Skeletal muscle satellite cell (primary cell): Measurements from ENCODE around the gene ZIC2.

Source experiments
- H3K27me3 ChIP-seq: 2 replicates; pipeline ENCODE4 v1.7.0; 2013; ENCODE audit warnings: low read length; ENCODE audit not compliant: control insufficient read depth, insufficient read depth
- H3K36me3 ChIP-seq: 2 replicates; pipeline ENCODE4 v1.7.0; 2013; ENCODE audit warnings: mild to moderate bottlenecking, control low read depth, low read length; ENCODE audit not compliant: insufficient read depth
- H3K4me1 ChIP-seq: 2 replicates; pipeline ENCODE4 v1.7.0; 2013; ENCODE audit warnings: low read length; ENCODE audit not compliant: control insufficient read depth, insufficient read depth
- H3K4me2 ChIP-seq: 2 replicates; pipeline ENCODE4 v1.7.0; 2013; ENCODE audit warnings: mild to moderate bottlenecking, low read length
- H3K4me3 ChIP-seq: 2 replicates; pipeline ENCODE4 v1.7.0; 2013; ENCODE audit warnings: low read length
- H3K9ac ChIP-seq: 2 replicates; pipeline ENCODE4 v1.7.0; 2013; ENCODE audit warnings: mild to moderate bottlenecking, low read depth, low read length, moderate library complexity
- H3K9me3 ChIP-seq: replicated peaks from 2 replicates; pipeline ENCODE4 v1.7.0; 2013; ENCODE audit warnings: mild to moderate bottlenecking, control low read depth, low read length

The ZIC2 gene

DNA sequence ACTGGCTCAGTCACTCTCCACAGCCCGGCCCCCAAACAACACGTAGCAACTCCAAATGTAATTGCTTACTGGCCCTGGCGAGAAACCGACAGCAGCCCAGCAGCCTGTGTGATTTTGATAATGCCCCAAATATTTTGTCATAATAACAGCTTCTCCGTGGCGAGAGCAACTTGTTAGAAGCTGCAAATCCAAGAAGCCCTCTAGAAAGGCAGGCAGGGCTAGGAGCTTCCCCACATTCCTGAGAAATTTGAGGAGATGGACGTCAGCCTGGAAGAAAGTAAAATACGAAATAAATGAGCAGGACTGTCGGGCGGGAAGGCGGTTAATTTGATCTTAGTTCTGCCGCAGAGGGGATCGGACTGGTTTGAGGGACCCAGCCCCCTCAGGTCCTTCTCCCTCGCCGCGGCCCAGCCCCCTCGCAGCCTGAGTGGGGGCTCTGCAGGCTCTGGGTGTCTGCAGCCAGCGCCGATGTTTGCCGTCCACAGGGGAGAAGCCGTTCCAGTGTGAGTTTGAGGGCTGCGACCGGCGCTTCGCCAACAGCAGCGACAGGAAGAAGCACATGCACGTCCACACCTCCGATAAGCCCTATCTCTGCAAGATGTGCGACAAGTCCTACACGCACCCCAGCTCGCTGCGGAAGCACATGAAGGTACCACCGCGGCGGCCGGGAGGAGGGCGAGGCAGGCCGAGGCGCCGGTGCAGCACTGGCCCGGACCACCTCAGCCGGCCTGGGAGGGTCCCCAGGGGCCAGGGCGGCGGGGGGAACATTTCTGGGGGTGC is 3.1 kb downstream of the ZIC2 start:
- peaks cover 9% of the 10 kb centered on the region for H3K4me1 ChIP-seq

DNA sequence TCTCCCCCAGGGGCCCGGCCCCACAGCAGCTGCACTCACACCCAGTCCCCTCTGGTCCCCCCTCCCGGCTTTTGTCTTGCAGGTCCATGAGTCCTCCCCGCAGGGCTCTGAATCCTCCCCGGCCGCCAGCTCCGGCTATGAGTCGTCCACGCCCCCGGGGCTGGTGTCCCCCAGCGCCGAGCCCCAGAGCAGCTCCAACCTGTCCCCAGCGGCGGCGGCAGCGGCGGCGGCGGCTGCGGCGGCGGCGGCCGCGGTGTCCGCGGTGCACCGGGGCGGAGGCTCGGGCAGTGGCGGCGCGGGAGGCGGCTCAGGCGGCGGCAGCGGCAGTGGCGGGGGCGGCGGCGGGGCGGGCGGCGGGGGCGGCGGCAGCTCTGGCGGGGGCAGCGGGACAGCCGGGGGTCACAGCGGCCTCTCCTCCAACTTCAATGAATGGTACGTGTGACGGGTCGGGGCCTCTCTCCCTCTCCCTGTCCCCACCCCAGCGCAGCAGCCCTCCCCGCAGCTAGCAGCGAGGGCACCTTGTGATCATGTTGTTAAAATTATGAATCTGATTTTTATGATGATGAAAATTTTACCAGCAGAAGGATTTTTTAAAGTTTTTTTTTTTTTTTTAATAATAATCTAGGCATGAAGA is 3.8 kb downstream of the ZIC2 start:
- Histone ChIP-seq H3K9ac (no peak overlapping the region), H3K4me3 (no peak overlapping the region), H3K9me3 (no peaks in the 10 kb centered on the region), H3K27me3 (peaks cover 80% of the 10 kb centered on the region), H3K4me2 (no peak overlapping the region), H3K36me3 (no peaks in the 10 kb centered on the region), H3K4me1 (peaks cover 3% of the 10 kb centered on the region)

More for the DNA sequence above, 3.1 kb downstream of the ZIC2 start:
- H3K4me2 ChIP-seq = no peak overlapping the region
- H3K9me3 ChIP-seq = no peaks in the 10 kb centered on the region
- no peaks in the 10 kb centered on the region for H3K36me3 ChIP-seq
- no peak overlapping the region for H3K9ac ChIP-seq
- H3K27me3 ChIP-seq = peaks cover 80% of the 10 kb centered on the region
- no peak overlapping the region for H3K4me3 ChIP-seq

DNA sequence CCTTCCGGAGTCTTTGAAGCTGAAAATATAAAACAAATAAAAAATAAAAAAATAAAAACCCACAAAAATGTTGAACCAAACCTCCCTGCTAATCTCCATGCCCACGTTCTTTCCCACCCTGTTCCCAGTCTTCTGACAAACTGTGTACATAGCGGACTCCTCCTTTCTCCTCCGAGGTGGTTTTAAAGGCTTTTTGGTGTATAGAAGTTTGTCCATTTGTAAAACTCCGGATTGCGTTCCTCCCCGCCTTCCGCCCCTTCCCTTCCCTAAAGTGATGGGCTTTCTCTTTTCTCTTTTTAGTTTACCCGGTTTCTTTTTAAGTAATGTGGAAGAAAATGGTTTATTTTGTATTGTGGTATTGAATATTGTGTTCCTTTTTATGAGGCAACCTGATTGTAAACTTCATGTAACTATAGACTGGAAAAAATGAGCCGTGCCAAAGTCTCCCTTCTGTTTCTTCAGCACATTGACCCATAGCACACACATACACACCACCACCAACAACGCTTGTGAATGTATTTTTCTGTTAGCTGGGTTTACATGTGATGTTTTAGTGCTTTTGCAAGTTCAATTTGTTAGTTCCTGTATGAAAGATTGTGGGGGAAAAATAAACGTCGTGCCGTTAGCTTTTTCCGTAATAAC is 4.4 kb downstream of the ZIC2 start:
- H3K9me3 ChIP-seq = no peaks in the 10 kb centered on the region
- H3K4me1 ChIP-seq = peaks cover 3% of the 10 kb centered on the region
- peaks cover 86% of the 10 kb centered on the region for H3K27me3 ChIP-seq
- no peaks in the 10 kb centered on the region for H3K36me3 ChIP-seq
- no peak overlapping the region for H3K4me3 ChIP-seq
- no peak overlapping the region for H3K9ac ChIP-seq
- no peak overlapping the region for H3K4me2 ChIP-seq

DNA sequence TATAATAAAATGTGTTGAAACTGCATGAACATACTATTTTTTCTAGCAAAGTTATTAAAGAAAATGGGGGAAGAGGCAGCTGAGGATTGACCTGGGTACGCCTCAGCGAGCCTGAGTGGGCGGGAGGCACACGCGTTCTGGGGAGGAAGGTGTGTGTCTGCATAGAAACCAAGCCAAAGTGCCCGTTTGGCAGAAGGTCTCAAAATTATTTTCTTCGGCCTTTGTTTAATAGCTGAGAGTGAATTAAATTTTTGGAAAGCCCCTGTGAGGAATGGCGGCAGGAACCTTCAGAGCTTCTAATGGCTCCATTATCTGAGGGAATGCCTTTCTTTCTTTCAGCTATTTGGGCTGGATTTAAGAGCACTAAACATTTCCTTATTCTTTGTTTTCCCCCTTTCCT is 5.2 kb downstream of the ZIC2 start:
- H3K4me1 ChIP-seq = no peaks in the 10 kb centered on the region
- no peak overlapping the region for H3K4me2 ChIP-seq
- peaks cover 93% of the 10 kb centered on the region for H3K27me3 ChIP-seq
- H3K9ac ChIP-seq = no peak overlapping the region
- no peaks in the 10 kb centered on the region for H3K9me3 ChIP-seq
- no peaks in the 10 kb centered on the region for H3K36me3 ChIP-seq
- H3K4me3 ChIP-seq = no peak overlapping the region

- Histone ChIP-seq H3K4me1 (no peaks in the 10 kb centered on the region), H3K4me3 (no peak overlapping the region), H3K27me3 (peaks cover 95% of the 10 kb centered on the region)
Observed at GRCh38 chr13:99987154-99988019, 5.8 kb downstream of the ZIC2 start.

GRCh38 chr13:99988529-99989275 is 7.1 kb downstream of the ZIC2 start:
- peaks cover 95% of the 10 kb centered on the region for H3K27me3 ChIP-seq
- no peaks in the 10 kb centered on the region for H3K4me1 ChIP-seq
- H3K9ac ChIP-seq = no peak overlapping the region
- no peaks in the 10 kb centered on the region for H3K36me3 ChIP-seq
- H3K4me2 ChIP-seq = no peak overlapping the region
- H3K4me3 ChIP-seq = no peak overlapping the region
- no peaks in the 10 kb centered on the region for H3K9me3 ChIP-seq

More at GRCh38 chr13:99987154-99988019, 5.8 kb downstream of the ZIC2 start:
- H3K9me3 ChIP-seq = no peaks in the 10 kb centered on the region
- H3K9ac ChIP-seq = no peak overlapping the region
- no peak overlapping the region for H3K4me2 ChIP-seq
- no peaks in the 10 kb centered on the region for H3K36me3 ChIP-seq

DNA sequence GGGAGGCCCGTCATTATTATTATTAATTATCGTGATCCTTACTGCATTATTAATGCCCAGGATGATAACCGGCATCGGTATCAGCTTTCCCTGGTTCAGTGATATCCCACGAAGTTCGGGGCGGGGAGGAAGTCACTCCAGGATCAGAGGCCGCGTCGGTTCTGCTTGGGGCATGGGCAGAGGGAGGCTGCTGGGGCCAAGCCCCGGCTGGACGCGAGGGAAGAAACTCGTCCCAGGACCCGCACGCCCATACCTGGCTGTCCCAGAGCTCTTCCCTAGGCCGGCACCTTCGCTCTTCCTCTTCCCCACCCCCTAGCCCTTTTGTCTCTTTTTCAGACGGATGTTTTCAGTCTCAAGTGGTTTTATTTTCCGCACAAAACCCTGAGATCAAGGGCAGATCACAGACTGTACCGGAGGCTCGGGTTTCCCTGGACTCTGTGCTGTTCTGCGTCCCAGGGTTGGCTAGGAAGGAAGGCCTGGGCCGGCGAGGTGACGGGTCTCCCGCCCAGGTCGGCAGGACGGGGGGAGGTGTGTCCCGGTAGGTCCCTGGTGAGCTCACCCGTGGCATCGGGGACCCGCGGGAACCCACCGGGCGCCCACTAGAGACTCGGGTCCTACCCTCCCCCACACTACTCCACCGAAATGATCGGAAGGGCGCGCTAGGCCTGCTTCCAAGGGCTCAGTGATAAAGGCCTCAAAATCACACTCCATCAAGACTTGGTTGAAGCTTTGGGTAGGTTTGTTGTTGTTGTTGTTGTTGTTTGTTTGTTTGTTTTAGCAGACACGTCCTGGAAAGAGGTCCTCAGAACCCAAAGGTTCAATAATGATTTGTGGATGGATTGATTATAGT is 7.9 kb downstream of the ZIC2 start:
- H3K27me3 ChIP-seq = peaks cover 95% of the 10 kb centered on the region
- no peak overlapping the region for H3K4me3 ChIP-seq
- no peaks in the 10 kb centered on the region for H3K9me3 ChIP-seq
- no peaks in the 10 kb centered on the region for H3K4me1 ChIP-seq
- no peak overlapping the region for H3K9ac ChIP-seq
- no peak overlapping the region for H3K4me2 ChIP-seq
- H3K36me3 ChIP-seq = no peaks in the 10 kb centered on the region

- peaks cover 96% of the 10 kb centered on the region for H3K27me3 ChIP-seq
- no peaks in the 10 kb centered on the region for H3K9me3 ChIP-seq
- H3K36me3 ChIP-seq = no peaks in the 10 kb centered on the region
- H3K4me2 ChIP-seq = no peak overlapping the region
- H3K4me1 ChIP-seq = no peaks in the 10 kb centered on the region
- no peak overlapping the region for H3K9ac ChIP-seq
- H3K4me3 ChIP-seq = no peak overlapping the region
Observed at GRCh38 chr13:99990126-99990977, 8.8 kb downstream of the ZIC2 start.

GRCh38 chr13:99991013-99991827 is 9.6 kb downstream of the ZIC2 start:
- Histone ChIP-seq H3K4me3 (no peak overlapping the region), H3K4me1 (no peaks in the 10 kb centered on the region), H3K9ac (no peak overlapping the region), H3K4me2 (no peak overlapping the region), H3K36me3 (no peaks in the 10 kb centered on the region), H3K27me3 (peaks cover 99% of the 10 kb centered on the region), H3K9me3 (no peaks in the 10 kb centered on the region)
